A204.1 (cell line): ENCODE data around the gene APC2.

Source experiments
- FAIRE-seq: peaks from 2 replicates; lab custom pipeline; 2012; peaks lifted over from hg19 to GRCh38; lab: Jason Lieb, UNC

APC2 gene

DNA sequence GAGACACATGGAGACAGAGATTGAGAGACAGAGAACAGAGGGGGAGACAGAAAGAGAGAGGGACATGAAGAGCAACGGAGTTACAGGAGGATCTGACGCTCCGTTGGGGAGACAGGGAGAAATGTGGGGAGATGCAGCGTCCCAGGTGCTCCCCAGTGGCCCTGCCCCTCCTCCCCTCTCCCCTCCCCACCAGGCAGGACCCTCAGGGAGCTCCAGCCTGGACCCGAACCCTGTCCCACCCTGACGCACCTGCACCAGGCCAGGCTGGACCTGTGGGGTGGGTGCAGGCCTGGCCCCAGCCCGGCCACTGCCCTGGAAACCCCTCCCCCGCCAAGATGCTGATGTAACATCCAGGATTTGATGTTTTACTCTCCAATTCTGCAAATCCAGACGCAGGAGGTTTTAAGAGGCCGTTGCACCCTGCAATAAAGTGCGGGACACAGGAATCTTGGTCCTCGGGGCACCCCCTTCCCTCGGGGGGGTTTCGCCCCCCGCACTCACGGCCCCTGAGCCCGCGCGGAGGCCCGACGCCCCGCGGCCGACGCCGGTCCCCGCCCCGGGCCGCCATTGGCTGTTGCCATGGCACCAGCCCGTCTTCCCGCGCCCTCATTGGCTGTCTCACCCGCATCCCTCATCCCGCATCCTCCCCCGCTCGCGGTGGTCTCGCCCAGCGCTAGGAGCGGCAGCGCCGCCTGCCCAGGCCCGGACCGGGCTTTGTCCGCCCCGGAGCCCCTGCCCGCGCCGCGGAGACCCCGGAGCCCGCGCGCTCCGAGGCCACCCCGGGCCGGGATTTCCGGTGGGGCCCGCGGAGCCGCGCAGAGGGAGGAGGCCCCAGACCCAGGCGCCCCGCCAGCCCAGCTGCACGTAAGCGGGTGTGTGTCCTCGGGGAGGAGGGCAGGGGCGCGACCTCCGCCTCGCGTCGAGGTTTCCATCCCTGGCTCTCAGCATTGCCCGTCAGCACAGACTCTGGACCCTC is at the start of gene APC2:
TSS of gene APC2 (plus strand) at position 655 of the 976 bp plus-strand sequence. CDS start 2,881 bp downstream, outside the sequence.
- no peak for FAIRE-seq

- no peak for FAIRE-seq
Measured at GRCh38 chr19:1400281-1401137, 49.4 kb upstream of the APC2 start.

DNA sequence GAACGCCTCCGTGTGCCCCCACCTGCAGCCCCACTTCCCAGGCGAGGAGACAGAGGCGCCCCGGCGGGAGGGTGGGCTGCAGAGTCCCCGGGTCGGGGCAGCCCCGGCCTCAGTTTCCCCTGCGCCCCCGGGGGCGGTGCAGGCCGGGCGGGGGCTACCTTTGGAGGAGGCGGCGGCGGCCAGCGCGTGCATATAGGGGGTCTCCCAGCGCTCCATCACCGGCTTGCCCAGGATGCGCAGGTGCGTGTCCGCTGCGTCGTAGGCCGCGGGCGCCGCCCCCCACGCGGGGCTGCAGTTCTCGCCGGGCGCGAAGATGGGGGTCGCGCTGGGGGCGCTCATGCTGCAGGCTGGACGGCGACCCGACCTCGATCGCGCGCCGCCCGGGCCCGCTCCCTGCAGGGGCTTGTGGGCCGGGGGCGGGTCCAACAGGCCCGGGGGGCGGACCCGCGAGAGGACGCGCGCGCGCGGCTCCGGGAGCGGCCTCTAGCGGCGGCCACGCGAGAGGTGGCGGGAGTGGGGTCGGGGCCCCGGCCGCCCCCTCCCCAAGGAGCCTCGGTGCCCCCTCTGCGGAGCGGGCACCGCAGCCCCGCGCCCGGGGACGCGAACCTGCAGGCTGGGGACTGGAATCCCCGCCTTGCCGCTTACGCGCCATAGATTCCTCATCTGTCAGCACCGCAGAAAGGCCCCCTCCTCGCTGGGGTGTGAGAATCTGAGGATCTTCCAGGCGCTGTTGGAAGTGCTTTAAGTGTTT is 48.6 kb upstream of the APC2 start, which contains the start of gene GAMT:
TSS of gene GAMT (minus strand) at position 405 of the 751 bp plus-strand sequence. CDS start at position 339, 66 bp downstream.
- no peak for FAIRE-seq

- FAIRE-seq, result no peak
Measured at GRCh38 chr19:1401889-1402217, 48.1 kb upstream of the APC2 start.

GRCh38 chr19:1402411-1403070 is 47.4 kb upstream of the APC2 start:
- no peak for FAIRE-seq

- no peak for FAIRE-seq
Measured at GRCh38 chr19:1406774-1407527, 43.0 kb upstream of the APC2 start.

DNA sequence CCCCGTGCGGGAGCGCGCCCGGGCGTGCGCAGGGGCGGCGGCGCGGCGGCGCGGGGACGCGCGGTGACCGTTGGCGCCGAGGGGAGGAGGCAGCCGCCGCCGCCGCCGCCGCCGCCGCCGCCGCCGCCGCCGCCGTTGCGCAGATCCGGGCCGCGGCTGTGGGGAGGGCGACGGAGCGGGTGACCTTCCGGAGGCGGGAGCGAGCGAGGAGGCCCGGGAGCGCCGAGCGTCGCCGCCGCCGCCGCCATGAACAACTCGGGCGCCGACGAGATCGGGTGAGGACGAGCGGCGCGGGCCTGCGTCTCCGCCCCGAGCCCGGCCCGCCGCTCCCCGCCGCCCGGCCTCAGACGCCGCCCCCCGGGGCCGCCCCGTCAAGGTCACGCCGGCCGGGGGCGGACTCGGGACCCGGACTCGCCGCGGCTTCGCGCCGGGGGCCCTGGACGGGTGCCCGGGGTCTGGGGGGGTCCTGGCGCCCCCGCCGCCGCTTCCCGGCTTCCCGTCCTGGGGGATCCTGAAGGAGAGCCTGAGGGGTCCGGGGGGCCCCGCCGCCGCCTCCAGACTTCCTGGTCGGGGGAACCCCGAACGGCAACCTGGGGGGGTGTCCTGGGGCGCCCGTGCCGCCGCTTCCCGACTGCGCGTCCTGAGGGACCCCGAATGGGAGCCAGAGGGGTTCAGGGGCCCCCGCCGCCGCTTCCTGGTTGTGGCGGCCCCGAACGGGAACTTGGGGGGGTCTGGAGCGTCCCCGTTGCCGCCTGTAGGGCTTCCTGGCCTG is 42.2 kb upstream of the APC2 start, which contains the start of gene DAZAP1:
TSS of gene DAZAP1 (plus strand) at position 59 of the 772 bp plus-strand sequence. CDS start at position 247, 188 bp downstream.
- FAIRE-seq, result no peak

DNA sequence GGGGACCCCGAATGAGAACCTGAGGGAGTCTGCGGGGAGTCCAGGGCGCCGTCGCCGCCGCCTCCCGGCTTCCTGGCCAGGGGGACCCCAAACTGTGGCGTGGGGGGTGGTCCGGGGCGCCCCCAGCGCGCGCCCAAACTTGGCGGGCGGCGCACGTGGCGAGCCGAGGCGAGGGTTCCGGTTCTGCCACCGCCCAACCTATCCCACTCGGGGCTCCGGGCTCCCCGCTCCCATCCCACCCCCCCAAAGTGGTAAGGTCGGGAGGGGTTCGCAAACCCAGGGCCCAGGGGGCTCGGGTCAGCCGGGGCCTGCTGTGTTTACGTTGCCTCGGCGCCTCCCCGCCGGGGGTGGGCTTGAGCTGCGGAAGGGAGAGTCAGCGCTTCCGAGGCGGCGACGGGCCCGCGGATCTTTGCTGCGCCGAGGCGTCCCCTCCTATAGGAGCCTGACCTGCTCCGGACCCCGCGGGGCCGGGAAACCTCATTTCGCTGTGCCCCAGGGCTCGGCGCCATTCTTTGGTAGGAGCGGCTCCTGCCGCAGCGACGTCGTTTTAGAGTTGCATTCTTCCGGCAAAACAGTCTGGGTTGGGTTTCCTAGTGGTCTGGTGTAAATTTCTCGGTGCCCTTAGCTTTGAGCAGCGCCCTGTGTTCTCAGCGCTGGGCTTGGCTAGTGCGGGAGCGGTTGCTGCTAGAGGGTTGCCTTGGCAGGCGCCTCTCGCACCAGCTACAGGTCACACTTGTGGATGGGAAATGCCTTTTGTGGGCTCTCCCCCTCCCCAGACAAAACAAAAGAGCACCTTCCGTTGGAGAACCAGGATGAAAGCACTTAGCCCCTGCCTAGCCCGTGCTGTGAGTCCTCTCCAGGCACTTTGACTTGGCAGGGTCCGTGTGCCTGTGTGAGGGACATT is 41.4 kb upstream of the APC2 start:
- no peak for FAIRE-seq

DNA sequence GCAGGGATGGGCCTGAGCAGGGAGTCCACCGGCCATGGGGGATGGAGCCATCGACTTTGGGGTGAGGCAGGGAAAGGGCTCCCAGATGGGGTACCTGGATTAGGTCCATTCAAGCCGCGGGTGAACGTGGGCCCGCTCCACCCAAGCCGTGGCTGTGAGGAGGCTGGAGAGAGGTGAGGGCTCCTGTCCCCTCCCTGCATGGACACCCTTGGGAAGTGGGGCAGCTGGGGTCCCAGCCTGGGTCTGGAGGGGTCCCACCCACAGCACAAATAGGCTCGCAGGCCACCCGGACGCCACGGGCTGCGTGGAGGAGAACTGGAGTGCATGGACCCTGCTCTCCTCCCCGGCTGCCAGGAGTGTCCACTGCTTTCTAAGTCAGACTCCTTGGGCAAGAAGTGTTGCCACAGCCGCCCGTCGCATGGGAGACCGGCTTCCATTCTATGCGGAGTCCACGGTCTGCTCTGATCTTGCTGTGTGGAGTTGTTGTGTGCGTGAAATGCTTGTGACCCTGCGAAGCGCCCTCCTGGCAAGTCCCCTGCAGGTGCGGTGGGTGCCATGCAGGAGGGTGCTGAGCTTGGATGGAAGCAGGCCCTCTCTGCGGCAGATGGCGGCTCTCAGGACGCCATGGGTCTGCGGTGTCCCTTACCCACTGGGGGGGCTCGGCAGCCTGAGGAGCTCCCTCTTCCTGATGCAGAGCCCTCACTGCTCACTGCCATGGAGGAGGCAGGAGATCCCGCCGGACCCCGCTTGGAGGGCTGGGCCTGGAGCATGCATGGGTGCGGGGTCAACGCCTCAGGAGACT is 40.5 kb upstream of the APC2 start:
- FAIRE-seq, result no peak

DNA sequence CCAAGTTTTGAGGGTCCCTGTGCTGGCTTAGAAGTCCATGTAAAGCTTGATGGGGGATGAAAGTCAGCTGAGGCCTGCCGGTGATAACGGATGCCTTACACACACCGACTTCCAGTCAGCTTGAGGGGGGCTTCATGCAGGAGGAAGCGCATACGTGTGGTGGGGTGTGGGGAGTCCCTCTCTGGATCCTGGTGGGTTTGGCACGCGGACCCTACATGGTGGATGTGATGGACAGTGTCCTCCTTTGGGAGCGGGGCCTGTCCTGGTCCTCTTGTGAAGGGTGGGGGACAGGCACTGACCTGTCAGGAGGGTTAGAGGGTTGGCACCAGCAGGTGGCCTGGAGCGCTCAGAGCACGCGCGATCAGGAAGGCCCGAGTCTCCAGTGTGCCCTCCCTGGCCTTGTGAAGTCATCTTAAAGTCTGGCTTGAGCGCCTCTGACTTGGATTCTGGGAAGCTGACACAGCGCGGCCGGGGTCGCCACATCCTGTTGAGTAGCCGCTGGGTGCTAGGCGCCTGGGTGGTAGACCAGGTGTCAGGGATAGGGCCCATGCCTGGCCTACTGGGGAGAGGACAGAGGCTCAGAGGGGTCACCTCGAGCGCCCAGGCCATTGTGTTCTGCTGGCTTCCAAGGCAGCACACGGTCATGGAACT is 39.7 kb upstream of the APC2 start:
- no peak for FAIRE-seq

- FAIRE-seq, result no peak
Measured at GRCh38 chr19:1410789-1411188, 39.1 kb upstream of the APC2 start.

GRCh38 chr19:1411255-1412191 is 38.4 kb upstream of the APC2 start:
- no peak for FAIRE-seq

DNA sequence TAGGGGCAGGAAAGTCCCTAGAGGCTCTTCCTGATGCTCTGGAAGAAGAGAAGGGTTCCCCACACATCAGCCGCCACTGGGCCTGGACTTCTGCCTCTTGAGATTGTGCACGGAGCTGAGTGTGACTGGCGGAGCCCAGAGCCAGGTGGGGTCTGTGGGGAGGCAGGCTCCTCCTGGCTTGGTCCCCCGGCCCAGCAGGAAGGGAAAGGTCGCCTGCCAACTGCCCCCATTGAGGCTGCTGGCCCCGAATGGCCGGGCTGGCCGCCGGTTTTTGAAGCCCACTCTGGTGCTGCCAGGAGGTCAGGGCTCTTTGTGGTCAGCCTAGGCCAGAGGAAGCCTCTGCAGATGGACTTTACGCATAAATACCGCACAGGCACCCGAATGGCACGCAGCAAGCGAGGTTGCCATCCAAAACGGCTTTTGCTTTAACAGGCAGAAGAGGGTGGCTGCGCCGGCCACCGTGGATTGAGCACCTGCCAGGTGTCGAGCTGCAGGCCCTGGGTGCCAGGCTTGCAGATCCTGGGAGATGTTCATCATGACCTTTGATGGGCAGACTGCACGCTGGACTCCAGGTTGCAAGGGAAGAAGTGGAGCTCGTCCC is 37.5 kb upstream of the APC2 start:
- no peak for FAIRE-seq

DNA sequence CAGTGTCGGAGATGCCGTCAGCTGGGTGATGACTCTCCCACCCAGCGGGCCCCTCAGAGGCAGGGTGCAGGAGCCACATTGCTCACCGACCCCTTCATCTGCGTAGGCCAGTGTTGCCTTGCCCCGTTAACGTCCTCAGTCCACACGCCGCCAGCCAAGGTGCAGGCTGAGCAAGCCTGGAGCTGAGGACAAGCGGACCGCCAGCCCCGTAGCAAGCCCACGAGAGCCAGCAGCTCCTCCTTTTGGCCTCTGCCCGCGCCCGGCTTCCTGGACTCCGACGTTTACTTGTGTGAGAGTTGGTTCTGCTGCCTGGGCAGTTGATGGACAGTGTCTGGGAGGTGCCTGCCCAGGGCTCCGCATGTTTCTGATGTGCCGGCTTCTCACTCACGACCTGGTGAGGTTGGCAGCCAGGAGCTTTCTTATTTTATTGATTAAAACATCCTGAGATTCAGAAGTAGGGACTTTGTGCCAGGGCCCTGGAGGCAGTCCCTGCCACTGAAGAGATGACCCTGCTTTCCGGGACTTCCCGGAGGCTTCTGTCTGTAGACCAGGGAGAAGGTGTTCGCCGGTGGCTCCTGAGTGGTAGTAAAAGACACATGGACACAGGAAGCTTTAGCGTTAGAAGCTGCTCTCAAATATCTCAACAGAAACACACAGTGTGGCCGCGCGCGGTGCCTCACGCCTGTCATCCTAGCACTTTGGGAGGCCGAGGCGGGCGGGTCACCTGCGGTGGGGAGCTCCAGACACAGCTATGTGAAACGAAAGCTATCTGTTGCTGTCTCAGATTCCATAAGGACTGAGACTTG is 36.7 kb upstream of the APC2 start:
- FAIRE-seq, result no peak
